K562 (cell line): ENCODE data around the gene LRRC4B. TPM values are rescaled to one million over a fixed set of nuclear protein-coding genes. Genes with fewer than 3 reads are reported as not detected.

Source experiments
- ATAC-seq: fragments of 200-7000 bp; cut with Tn5 transposase; 3 replicates; pipeline ENCODE4 v1.9.1; 2020; ENCODE audit warnings: moderate library complexity
- BruUV-seq: library from RNA; stranded (reverse); fragments of 400-500 nt; replicated peaks from 2 replicates; lab custom pipeline; 2021; lab: Mats Ljungman, UMichigan
- CTCF ChIA-PET: fragments of 300-600 bp; formaldehyde crosslinking; extraction: SDS; loops from one replicate; lab custom pipeline; 2021; ENCODE audit warnings: low intra/inter-chr PET ratio; lab: Yijun Ruan, JAX
- POLR2A ChIA-PET: fragments of 300-600, 350-650 bp; sonication (Branson Sonifier 250); formaldehyde crosslinking; extraction: SDS; loops from one replicate; lab custom pipeline; 2021; ENCODE audit warnings: antibody characterized with exemption, inconsistent platforms; lab: Yijun Ruan, JAX
- DNase-seq, 4 experiments: peaks; one replicate each; pipeline versions ENCODE4 v3.0.0 to v3.0.0-alpha.2; 2011 to 2018; ENCODE audit warnings: low spot score in 3 of 4, mixed read lengths in 3 of 4; ENCODE audit errors: extremely low read depth in 1 of 4
- FAIRE-seq: peaks from 2 replicates; lab custom pipeline; 2011; peaks lifted over from hg19 to GRCh38; lab: Jason Lieb, UNC
- H2AFZ ChIP-seq: 2 replicates; pipeline ENCODE4 v1.6.0; 2011; ENCODE audit warnings: low read depth, low read length, control low read depth, inconsistent platforms
- H3K27ac ChIP-seq: fragments of 200-600 bp; 3 replicates; pipeline ENCODE4 v1.8.0; 2011; ENCODE audit warnings: low read depth, mild to moderate bottlenecking, control low read depth, inconsistent platforms, low read length, moderate library complexity, mixed read lengths; ENCODE audit errors: extremely low read depth
- H3K27me3 ChIP-seq, 2 experiments: fragments of 300-600 bp in 1 of 2; 2 replicates in 1 of 2; 3 replicates in 1 of 2; pipeline versions ENCODE4 v1.6.0 to v1.8.0; 2011; ENCODE audit warnings: inconsistent platforms in 2 of 2, low read length in 2 of 2, mild to moderate bottlenecking in 1 of 2, mixed read lengths in 1 of 2, moderate library complexity in 1 of 2; ENCODE audit not compliant: control insufficient read depth in 2 of 2, insufficient read depth in 2 of 2
- H3K36me3 ChIP-seq: fragments of 300-600 bp; 3 replicates; pipeline ENCODE4 v1.8.0; 2011; ENCODE audit warnings: mild to moderate bottlenecking, low read length, inconsistent platforms; ENCODE audit not compliant: control insufficient read depth, insufficient read depth
- H3K4me1 ChIP-seq, 2 experiments: fragments of 200-600 bp in 1 of 2; replicated peaks in 1 of 2; 2 replicates in 1 of 2; 3 replicates in 1 of 2; pipeline versions ENCODE4 v1.5.1 to v1.8.0; 2011; ENCODE audit warnings: inconsistent platforms in 2 of 2, low read length in 2 of 2, mild to moderate bottlenecking in 1 of 2, mixed read lengths in 1 of 2, moderate library complexity in 1 of 2; ENCODE audit not compliant: control insufficient read depth in 2 of 2, insufficient read depth in 2 of 2
- H3K4me2 ChIP-seq: 2 replicates; pipeline ENCODE4 v1.6.1; 2011; ENCODE audit warnings: low read length, control low read depth, inconsistent platforms, mixed read lengths; ENCODE audit not compliant: insufficient read depth
- H3K4me3 ChIP-seq: fragments of 200-600 bp; sonication (generic), shearing (Covaris generic); 2 replicates; pipeline ENCODE4 v1.5.1; 2016; ENCODE audit warnings: control low read depth, inconsistent platforms
- H3K79me2 ChIP-seq: fragments of 200-600 bp; 3 replicates; pipeline ENCODE4 v1.8.0; 2011; ENCODE audit warnings: low read length, inconsistent platforms; ENCODE audit not compliant: control insufficient read depth, insufficient read depth
- H3K9ac ChIP-seq, 2 experiments: 2 replicates each; pipeline versions ENCODE4 v1.6.0 to v1.6.1; 2011; ENCODE audit warnings: low read depth in 2 of 2, low read length in 2 of 2, control low read depth in 1 of 2, inconsistent platforms in 1 of 2, mild to moderate bottlenecking in 1 of 2, mixed read lengths in 1 of 2; ENCODE audit not compliant: insufficient read depth in 1 of 2
- H3K9me1 ChIP-seq: one replicate; pipeline ENCODE4 v1.6.0; 2011; ENCODE audit warnings: inconsistent platforms, mild to moderate bottlenecking, low read length, moderate library complexity; ENCODE audit not compliant: control insufficient read depth, insufficient read depth
- H3K9me3 ChIP-seq: replicated peaks from 2 replicates; pipeline ENCODE4 v1.5.1; 2011; ENCODE audit warnings: low read depth, low read length, inconsistent platforms; ENCODE audit not compliant: control insufficient read depth, insufficient read depth
- H4K20me1 ChIP-seq: replicated peaks from 2 replicates; pipeline ENCODE4 v1.6.1; 2011; ENCODE audit warnings: low read length, inconsistent platforms, mixed read lengths; ENCODE audit not compliant: control insufficient read depth, insufficient read depth
- CREBBP ChIP-seq: IDR thresholded peaks from one replicate; pipeline ENCODE4 v1.6.1; 2012; ENCODE audit warnings: low read depth, mild to moderate bottlenecking, control low read depth, inconsistent platforms, low read length
- CUX1 ChIP-seq: fragments of 200-800 bp; sonication (Bioruptor generic); IDR thresholded peaks from 2 replicates; pipeline ENCODE4 v1.6.1; 2016; ENCODE audit warnings: missing genetic modification characterization, missing compliant biosample characterization
- CXXC5 ChIP-seq: fragments of 250-450 bp; sonication (Bioruptor Pico); IDR thresholded peaks from 2 replicates; pipeline ENCODE4 v1.8.0; 2022; ENCODE audit warnings: inconsistent platforms, mild to moderate bottlenecking, moderate library complexity
- LARP7 ChIP-seq: fragments of 450-650 bp; IDR thresholded peaks from 2 replicates; pipeline ENCODE4 v1.6.1; 2016
- STAG1 ChIP-seq: sonication (generic); formaldehyde crosslinking; IDR thresholded peaks from 2 replicates; pipeline ENCODE4 v1.5.0; 2020; ENCODE audit warnings: missing genetic modification reagents, borderline replicate concordance
- ZNF639 ChIP-seq, 2 experiments: fragments of 200-800 bp in 1 of 2; sonication (Bioruptor generic) in 1 of 2; sonication (generic) in 1 of 2; formaldehyde crosslinking in 1 of 2; IDR thresholded peaks in 1 of 2; conservative IDR thresholded peaks in 1 of 2; 2 replicates each; pipeline versions ENCODE4 v1.5.0 to v1.6.1; 2016 to 2020; ENCODE audit warnings: missing compliant biosample characterization in 1 of 2, missing genetic modification characterization in 1 of 2, missing genetic modification reagents in 1 of 2
- WGBS: fragments of 100-300 bp; shearing (Covaris generic); methylation state at CpG from one replicate; pipeline ENCODE4 v1.1.6; 2016; ENCODE audit warnings: low coverage, mixed read lengths; ENCODE audit not compliant: insufficient coverage; ENCODE audit errors: missing lambda C conversion rate; 5-methylcytosine and 5-hydroxymethylcytosine counted together
- in situ Hi-C: fragments of 300-500 bp; cut with MboI; formaldehyde crosslinking; loops from 4 replicates; pipeline ENCODE4 v1.15.0; 2018; ENCODE audit warnings: inconsistent platforms, mixed read lengths
- intact Hi-C: fragments of 100-400 bp; cut with micrococcal nuclease; formaldehyde crosslinking; loops from 2 replicates; pipeline ENCODE4 v1.14.2; 2022
- polyA plus RNA-seq, 8 experiments: library from polyadenylated mRNA; depleted of rRNA in 4 of 8; stranded (reverse) in 5 of 8; unstranded in 3 of 8; fragments of >200 nt; fragmentation: Nextera tagmentation in 2 of 8; fragmentation: Illumina TruSeq in 1 of 8; extraction: Ambion mirVana in 2 of 8; extraction: Trizol in 1 of 8; gene quantifications; 2 replicates each; pipeline versions ENCODE4 v1.2.1 to v1.2.3, GENCODE V29; 2011 to 2014; ENCODE audit warnings: inconsistent platforms in 1 of 8, missing spikeins in 1 of 8
- total RNA-seq, 7 experiments: library from RNA; depleted of rRNA in 6 of 7; stranded (reverse); fragments of >200 nt in 6 of 7; fragmentation: Illumina TruSeq in 2 of 7; extraction: Trizol in 2 of 7; gene quantifications; 2 replicates each; pipeline versions ENCODE4 v1.2.1 to v1.2.3, GENCODE V29; 2011 to 2021; ENCODE audit warnings: low replicate concordance in 1 of 7
- TF ChIP-seq, protein P1 (sequence below): fragments of 450-650 bp; IDR thresholded peaks from 2 replicates; pipeline ENCODE4 v1.7.0; 2016; ENCODE audit warnings: borderline replicate concordance
- TF ChIP-seq, protein P2 (sequence below): fragments of 450-650 bp; IDR thresholded peaks from 2 replicates; pipeline ENCODE4 v1.6.1; 2018; ENCODE audit warnings: mild to moderate bottlenecking, low read depth; ENCODE audit not compliant: partially characterized antibody

Gene LRRC4B
- total and polyA plus RNA-seq, 9 of the 15 experiments (the other 6 are each of a cell fraction or from before 2014, with no cell fraction given) = 0.18 to 9.6 (median 2.9) TPM; not detected in 2

GRCh38 chr19:50537769-50538230, 30.4 kb downstream of the LRRC4B start:
- in situ Hi-C loops (loop anchor here (10.0 kb wide), 1 partner anchor 377 kb away; the partner anchor contains the start of gene KLK4), intact Hi-C loops (loop anchor here (1.0 to 10.0 kb wide), 6 partner anchors 19 to 385 kb away; no protein-coding TSS in a partner anchor)
- under 1% methylated on average over 13 of the region's 15 CpGs for WGBS
- H4K20me1 ChIP-seq = peaks cover 2% of the 10 kb centered on the region; the same call in 1 of the 2 replicates
- DNase-seq = peak; percentile 87 to 93 (median 88)
- no peak overlapping the region for H2AFZ ChIP-seq
- ATAC-seq = peak; percentile 99
- ChIA-PET POLR2A (interaction anchor here (0.6 to 1.2 kb wide), 3 partner anchors 9 to 372 kb away, joined by 3 to 4 read pairs (median 3); no protein-coding TSS in a partner anchor), CTCF (interaction anchor here (0.5 to 1.8 kb wide), 6 partner anchors 19 to 246 kb away, joined by 3 to 12 read pairs (median 4); no protein-coding TSS in a partner anchor)
- peaks cover 0 to under 1% of the 10 kb centered on the region in 2 experiments; a peak in 1 of 5 replicates for H3K27me3 ChIP-seq
- no peaks in the 10 kb centered on the region for H3K36me3 ChIP-seq
- no peaks in the 10 kb centered on the region for H3K9me3 ChIP-seq
- no peak overlapping the region for H3K4me2 ChIP-seq
- no peak overlapping the region for H3K9ac ChIP-seq
- H3K79me2 ChIP-seq = no peaks in the 10 kb centered on the region
- H3K4me3 ChIP-seq = no peak overlapping the region
- peak; percentile 94 for FAIRE-seq
- H3K4me1 ChIP-seq = peaks cover 0 to 5% of the 10 kb centered on the region in 2 experiments; a peak in 2 of 5 replicates
- no TSS peak for BruUV-seq
- no peak overlapping the region for H3K27ac ChIP-seq
- no peaks in the 10 kb centered on the region for H3K9me1 ChIP-seq
- TF ChIP-seq CUX1 (CRISPR knock-in tag) (no peak), ZNF639 (CRISPR knock-in tag; conservative IDR thresholded peaks at IDR 0.05 in 1 of 2, IDR thresholded peaks at IDR 0.05 in 1 of 2) (0 out of 4 replicates have a peak, but pooled peaks of 1 of the 2 experiments have one; percentile 32), CREBBP (no peak), CXXC5 (CRISPR knock-in tag) (peak; percentile 52), LARP7 (peak; percentile 68; the same call in 1 of the 2 replicates), STAG1 (CRISPR knock-in tag) (peak; percentile 57; the same call in 1 of the 2 replicates)
- TF ChIP-seq, protein P1, sequence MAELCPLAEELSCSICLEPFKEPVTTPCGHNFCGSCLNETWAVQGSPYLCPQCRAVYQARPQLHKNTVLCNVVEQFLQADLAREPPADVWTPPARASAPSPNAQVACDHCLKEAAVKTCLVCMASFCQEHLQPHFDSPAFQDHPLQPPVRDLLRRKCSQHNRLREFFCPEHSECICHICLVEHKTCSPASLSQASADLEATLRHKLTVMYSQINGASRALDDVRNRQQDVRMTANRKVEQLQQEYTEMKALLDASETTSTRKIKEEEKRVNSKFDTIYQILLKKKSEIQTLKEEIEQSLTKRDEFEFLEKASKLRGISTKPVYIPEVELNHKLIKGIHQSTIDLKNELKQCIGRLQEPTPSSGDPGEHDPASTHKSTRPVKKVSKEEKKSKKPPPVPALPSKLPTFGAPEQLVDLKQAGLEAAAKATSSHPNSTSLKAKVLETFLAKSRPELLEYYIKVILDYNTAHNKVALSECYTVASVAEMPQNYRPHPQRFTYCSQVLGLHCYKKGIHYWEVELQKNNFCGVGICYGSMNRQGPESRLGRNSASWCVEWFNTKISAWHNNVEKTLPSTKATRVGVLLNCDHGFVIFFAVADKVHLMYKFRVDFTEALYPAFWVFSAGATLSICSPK = no peak
- TF ChIP-seq, protein P2, sequence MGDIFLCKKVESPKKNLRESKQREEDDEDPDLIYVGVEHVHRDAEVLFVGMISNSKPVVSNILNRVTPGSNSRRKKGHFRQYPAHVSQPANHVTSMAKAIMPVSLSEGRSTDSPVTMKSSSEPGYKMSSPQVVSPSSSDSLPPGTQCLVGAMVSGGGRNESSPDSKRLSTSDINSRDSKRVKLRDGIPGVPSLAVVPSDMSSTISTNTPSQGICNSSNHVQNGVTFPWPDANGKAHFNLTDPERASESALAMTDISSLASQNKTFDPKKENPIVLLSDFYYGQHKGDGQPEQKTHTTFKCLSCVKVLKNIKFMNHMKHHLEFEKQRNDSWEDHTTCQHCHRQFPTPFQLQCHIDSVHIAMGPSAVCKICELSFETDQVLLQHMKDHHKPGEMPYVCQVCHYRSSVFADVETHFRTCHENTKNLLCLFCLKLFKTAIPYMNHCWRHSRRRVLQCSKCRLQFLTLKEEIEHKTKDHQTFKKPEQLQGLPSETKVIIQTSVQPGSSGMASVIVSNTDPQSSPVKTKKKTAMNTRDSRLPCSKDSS = no peak
